NCI-H446 treated with DMSO at 0.1 percent for 48 hours (cell line): ENCODE data around the gene SH3RF2.
"Not testable (repeated sequence)": the region's sequence is repeated elsewhere in the genome, so short reads cannot be mapped to it uniquely, and the experiment has no call there.

ENCODE experiments used
- DNase-seq: peaks from one replicate; lab custom pipeline; 2025; lab: John Stamatoyannopoulos, UW

SH3RF2 gene

DNA sequence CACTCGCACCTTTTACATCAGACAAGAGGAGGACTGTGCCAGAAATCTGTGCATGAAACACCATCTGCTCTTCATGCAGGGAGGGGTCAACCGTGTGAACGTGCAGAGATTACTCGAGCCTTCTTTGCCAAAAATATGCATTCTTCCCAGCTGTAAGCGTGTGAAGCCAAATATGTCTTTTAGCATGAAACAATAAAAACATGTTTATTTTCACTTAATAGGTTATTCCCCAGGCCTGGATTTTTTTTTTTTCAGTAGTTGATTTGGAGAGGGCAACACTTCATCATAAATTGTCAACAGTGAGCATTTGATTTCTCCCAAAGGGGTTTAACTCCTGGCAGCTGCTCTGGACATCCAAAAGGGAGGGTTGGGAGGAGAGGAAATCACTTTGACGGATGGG lies 145.2 kb downstream of the SH3RF2 start:
- DNase-seq: peak; percentile 34

DNA sequence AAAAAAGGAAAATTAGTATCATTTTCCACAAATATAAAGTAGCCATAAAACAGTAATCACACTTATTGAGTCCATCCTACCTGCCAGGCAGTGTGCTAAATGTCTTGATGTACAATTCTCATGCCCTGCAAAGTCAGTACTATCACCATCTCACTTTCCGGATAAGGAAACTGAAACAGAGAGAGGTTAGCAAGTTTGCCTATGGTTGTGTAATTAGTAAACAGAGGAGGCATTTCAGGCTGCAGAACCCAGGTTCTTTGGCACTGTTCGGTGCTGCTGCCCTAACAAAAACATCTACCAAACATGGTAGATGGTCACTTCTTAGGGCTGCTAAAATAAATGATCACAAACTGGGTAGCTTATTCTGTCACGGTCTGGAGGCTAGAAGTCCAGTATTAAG lies 146.4 kb downstream of the SH3RF2 start:
- DNase-seq: no peak

DNA sequence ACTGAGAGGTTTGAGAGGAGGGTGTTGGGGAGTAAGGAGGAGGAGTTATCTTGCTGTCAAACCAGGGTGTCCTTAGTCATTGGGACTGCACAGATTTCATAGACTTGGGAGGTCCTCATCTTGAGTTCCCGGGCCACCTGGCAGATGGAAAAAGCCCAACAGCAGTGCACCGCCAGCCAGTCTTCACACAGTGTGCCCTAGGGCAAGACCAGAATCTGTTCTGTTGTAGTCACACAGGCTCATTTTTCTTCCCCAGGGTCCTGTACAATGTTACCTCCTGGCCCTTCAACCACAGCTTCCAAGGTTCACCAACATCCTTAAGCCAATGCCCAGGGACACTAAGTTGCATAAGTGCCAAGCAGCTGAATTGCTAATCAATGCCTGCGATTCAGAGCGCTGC lies 148.0 kb downstream of the SH3RF2 start:
- no peak for DNase-seq

DNA sequence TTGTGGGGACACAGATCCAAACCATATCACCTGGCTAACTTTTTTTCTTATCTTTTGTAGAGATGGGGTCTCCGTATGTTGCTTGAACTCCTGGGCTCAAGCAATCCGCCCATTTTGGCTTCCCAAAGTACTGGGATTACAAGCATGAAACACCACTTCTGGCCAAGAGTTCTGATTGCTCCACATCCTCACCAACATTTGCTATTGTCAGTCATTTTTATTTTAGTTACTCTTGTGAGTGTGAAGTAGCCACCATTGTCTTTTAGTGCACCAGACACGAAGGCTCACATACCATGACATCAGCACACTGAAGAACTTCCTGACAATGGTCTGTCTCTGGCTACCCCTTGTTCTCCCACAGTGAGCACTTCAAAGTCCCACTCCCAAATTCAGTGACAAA lies 151.7 kb downstream of the SH3RF2 start:
- DNase-seq: no peak

DNA sequence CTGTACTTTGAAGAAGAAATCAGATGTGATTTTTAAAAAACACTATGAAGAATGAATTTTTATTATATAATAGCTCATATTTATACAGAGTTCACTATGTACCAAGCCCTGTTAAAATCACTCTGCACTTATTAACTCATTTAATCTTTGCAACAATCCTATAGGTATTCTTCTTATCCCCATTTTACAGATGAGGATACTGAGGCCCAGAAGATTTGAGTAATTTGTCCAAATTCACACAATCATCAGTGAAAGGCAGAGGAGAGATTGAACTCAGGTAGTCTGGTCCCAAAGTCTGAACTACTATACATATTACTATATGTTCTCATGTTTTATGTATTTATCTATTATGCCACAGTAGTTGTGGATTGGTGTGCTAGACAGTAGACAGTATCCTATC lies 152.9 kb downstream of the SH3RF2 start:
- DNase-seq: no peak

DNA sequence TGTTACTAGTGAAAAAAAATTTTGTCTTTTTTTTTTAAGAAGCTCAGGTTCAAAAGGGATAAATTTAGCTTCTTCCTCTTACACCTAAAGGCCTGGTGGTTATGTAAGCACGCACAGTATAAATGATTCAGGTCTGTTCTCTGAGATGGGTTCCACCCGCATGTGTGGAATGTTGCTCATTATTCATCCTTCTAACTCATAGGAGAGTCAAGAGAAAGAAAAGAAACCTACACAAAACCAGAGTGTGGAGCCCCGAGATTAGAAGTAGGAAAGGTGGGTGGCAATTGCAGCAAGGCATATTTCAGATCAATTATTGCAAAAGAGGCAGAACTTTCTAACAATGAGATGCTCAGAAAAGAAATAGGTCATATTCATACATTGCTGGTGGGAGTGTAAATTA lies 155.5 kb downstream of the SH3RF2 start:
- DNase-seq: no peak

DNA sequence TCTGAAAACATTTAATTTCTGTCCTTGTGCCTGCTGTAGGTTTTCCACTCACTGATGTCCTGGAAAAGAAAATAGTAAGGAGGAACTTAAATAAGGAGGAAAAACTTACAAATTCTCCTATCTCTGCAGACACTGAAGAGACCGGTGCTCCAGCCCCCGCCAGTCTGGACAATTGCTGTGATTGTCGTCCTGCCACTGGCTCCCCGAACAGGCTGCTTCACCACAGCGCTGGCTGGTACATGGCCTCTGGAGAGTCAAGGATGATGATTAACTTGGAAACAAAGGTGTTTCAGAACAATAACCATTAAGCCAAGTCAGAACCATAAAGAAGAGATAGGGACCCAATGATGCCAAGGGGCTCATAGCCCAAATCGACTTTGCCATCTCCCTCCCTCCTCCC lies 161.7 kb downstream of the SH3RF2 start:
- no peak for DNase-seq

DNA sequence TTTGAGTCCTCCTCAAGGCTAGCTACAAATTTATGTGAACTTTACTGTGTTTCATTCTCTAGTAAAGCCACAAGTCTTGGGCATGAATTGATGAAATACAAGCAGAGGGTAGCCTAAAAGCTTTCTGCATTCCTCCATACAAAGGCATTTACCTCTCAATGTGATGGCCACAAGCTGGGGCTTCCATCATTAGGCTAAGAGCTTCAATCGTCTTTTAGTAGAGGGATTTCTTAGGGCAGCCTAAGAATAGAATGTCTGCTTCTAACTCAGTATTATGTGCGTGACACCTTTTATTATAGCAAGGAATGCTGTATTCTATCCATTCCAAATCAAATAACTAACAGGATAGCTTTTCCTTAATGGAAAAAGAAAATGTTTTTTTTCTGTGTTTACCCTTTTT lies 165.3 kb downstream of the SH3RF2 start:
- no peak for DNase-seq

DNA sequence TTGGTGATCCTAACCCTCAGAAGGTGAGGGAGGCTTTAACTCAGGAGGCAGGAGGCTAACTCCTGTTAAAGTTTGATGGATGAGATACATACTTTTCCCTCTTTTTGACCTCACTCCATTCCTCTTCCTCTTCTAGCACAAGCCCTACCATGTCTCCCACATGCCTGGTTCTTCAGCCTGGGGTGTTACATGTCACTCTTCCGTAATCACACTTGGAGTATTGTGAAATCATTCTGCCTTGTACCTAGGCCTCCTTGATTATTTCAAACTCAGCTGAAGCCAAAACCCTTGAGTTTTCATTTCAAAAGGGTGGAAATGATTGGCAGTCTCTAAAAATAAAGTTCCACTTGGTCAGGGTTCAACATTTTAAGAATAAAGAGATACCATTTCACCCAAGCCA lies 167.2 kb downstream of the SH3RF2 start:
- DNase-seq: no peak

DNA sequence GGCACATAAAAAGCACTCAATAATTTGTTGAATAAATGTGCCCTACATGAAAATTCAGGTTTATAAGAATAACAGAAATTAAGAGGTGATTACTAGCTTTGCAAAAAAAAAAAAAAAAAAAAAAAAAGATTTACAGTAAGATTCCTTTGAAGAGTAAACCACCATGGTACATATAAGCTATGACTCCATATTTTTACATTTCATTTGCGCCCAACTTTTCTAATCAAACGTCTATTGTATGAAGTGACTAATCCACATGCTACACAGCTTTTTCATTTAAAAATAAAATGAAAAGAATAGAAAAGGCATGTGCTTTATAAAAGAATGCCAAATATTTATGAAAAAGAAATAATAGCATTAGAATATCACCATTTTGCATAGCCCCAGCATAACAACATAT lies 169.1 kb downstream of the SH3RF2 start, which contains the start of gene PLAC8L1:
Gene PLAC8L1, minus strand, starts transcription at position 101 of the 400 bp plus-strand sequence. CDS start 1,266 bp downstream, outside the sequence.
- no peak for DNase-seq

DNA sequence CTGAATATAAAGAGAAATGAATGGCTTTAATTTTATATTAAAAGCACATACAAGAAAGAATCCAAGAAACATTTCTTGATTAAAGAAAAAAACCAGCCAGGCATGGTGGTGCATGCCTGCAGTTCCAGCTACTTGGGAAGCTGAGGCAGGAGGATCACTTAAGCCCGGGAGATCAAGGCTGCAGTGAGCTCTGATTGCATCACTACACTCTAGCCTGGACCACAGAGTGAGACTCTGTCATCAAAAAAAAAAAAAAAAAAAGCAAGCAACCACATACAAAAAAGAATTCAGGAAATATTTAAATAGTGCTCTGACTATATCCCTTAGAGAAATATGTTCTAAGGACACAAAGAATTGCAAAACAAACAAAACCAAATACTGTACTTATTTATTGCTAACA lies 171.5 kb downstream of the SH3RF2 start:
- no peak for DNase-seq

DNA sequence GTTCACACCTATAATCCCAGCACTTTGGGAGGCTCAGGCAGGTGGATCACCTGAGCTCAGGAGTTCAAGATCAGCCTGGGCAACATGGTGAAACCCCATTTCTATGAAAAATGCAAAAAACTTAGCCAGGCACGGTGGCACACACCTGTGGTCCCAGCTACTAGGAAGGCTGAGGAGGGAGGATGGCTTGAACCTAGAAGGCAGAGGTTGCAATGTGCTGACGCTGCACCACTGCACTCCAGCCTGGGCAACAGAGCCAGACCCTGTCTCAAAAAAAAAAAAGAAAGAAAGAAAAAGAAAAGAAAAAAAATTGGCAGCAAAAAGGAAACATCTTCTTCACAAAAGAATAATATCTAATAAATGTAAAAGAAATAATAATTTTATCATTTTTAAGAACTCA lies 172.5 kb downstream of the SH3RF2 start:
- DNase-seq: not testable (repeated sequence)

DNA sequence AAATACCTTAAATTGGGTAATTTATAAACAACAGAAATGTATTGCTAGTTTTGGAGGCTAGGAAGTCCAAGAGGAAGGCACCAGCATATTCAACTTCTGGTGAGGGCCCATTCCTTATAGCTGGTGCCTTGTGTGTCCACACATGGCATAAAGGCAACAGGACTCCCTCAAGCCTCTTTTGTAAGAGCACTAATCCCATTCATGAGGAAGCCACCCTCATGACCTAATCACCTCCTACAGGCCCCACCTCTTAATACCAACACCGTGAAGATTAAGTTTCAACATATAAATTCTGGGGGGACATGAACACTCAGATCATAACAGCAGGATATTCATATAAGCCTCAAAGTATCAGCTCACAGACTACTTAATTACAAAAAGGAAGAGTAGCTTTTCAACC lies 173.0 kb downstream of the SH3RF2 start:
- no peak for DNase-seq

DNA sequence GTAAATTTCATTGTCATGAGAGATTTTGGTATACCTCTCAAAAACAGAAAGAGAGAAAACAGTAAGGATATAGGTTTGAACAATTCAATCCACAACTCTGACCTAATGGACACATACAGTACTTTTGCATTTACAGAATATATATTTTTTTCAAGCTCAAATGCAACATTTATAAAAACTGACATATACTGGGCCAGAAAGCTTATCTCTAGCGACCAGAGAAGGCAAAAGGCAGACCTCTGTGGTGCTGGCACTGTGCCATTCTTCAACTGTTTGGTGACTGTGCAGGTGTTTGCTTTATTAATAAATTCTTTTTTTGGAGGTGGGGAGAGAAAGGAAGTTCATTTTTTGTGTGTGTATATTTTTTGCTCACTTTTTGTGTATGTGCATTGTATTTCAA lies 175.0 kb downstream of the SH3RF2 start:
- DNase-seq: no peak

DNA sequence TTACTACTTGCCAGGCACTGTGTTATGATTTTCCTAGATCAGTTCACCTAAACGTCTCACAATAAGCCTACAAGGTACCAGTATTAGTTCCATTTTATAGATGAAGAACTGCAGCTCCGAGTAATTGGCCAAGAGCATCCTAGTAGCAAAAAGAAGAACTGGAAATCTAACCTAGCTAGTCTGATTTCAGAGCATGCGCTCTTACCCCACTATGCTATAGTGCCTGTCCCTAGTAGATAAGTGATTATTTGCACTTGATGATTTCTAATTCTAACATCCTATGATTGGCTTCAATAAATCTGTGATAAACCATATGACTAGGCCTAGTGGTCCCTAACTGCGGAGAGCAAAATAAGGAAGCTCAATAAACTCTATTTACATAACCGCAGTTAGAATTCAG lies 176.1 kb downstream of the SH3RF2 start:
- no peak for DNase-seq
